Right lobe of liver (tissue), 4 donors: ENCODE measurements around the gene CENPP.

Source experiments
- CTCF ChIP-seq, 4 donors: fragments of 200-600 bp in 3 of 4; fragments of 450-650 bp in 1 of 4; IDR thresholded peaks; one replicate each; pipeline versions ENCODE4 v1.5.1 to v1.8.0; 2016 to 2022; ENCODE audit warnings: antibody characterized with exemption in 4 of 4, mild to moderate bottlenecking in 2 of 4
- POLR2A ChIP-seq: fragments of 450-650 bp; IDR thresholded peaks from one replicate; pipeline ENCODE4 v1.6.1; 2017; ENCODE audit warnings: antibody characterized with exemption, mild to moderate bottlenecking
- donor health status: DM: no; HTN: no; CAD: no.
- donor health status: DM: no; HTN: no; CAD: no.
- donor health status: DM: no; HTN: yes; CAD: no.

GRCh38 chr9:92611621-92612285 is 286.0 kb downstream of the CENPP start:
- no peak for TF ChIP-seq POLR2A
- TF ChIP-seq CTCF (IDR thresholded peaks at IDR 0.05): no peak
